Gastrocnemius medialis (tissue), 4 donors: ENCODE data around the gene LIX1. TPM values are rescaled to one million over a fixed set of nuclear protein-coding genes. Genes with fewer than 3 reads are reported as not detected.

Experiments used
- ATAC-seq, 2 donors: fragments of 150-250 bp; one replicate each; pipeline ENCODE4 v1.9.1; 2016
- DNase-seq, 2 donors: peaks; one replicate each; pipeline ENCODE4 v3.0.0-alpha.2; 2019
- H3K27ac ChIP-seq, 4 donors: fragments of 200-600 bp; sonication (generic); 1 replicate in 1 of 4; 2 replicates in 3 of 4; pipeline ENCODE4 v1.5.1; 2016 to 2018; ENCODE audit warnings: mild to moderate bottlenecking in 2 of 4, moderate library complexity in 1 of 4
- H3K27me3 ChIP-seq, 3 donors: fragments of 200-600 bp; sonication (generic) in 2 of 3; 1 replicate in 1 of 3; 2 replicates in 2 of 3; pipeline versions ENCODE4 v1.5.1 to v1.6.0; 2016 to 2019; ENCODE audit warnings: mild to moderate bottlenecking in 1 of 3, moderate library complexity in 1 of 3
- H3K36me3 ChIP-seq, 2 donors: fragments of 200-600 bp; sonication (generic) in 1 of 2; one replicate each; pipeline ENCODE4 v1.5.1; 2017 to 2018
- H3K4me1 ChIP-seq, 2 donors: fragments of 200-600 bp; sonication (generic) in 1 of 2; one replicate each; pipeline ENCODE4 v1.5.1; 2016 to 2017; ENCODE audit warnings: mild to moderate bottlenecking in 2 of 2
- H3K4me3 ChIP-seq, 4 donors: fragments of 200-600 bp; sonication (generic) in 3 of 4; 1 replicate in 1 of 4; 2 replicates in 3 of 4; pipeline ENCODE4 v1.5.1; 2016 to 2019; ENCODE audit warnings: mild to moderate bottlenecking in 2 of 4
- H3K9me3 ChIP-seq, 3 donors: fragments of 200-600 bp; sonication (generic) in 2 of 3; 1 replicate in 1 of 3; 2 replicates in 2 of 3; pipeline ENCODE4 v1.5.1; 2016 to 2019
- POLR2A ChIP-seq, 2 donors: fragments of 450-650 bp; IDR thresholded peaks; one replicate each; pipeline ENCODE4 v1.6.1; 2017; ENCODE audit warnings: antibody characterized with exemption in 2 of 2, mild to moderate bottlenecking in 2 of 2, moderate library complexity in 2 of 2
- in situ Hi-C, 4 donors: fragments of 200-750 bp; cut with MboI; loops; one replicate each; pipeline versions ENCODE4 v1.15.0 to v1.8.0; 2017; ENCODE audit warnings: low sequenced_read_pairs in 4 of 4
- intact Hi-C: fragments of 100-400 bp; cut with DNase I; formaldehyde crosslinking; loops from one replicate; pipeline ENCODE4 v1.15.1; 2023; ENCODE audit warnings: low total_unique reads
- total RNA-seq, 4 donors: library from RNA; depleted of rRNA; stranded (reverse); fragments of >200 nt; gene quantifications; one replicate each; pipeline versions ENCODE4 v1.1.0 to v1.2.3, GENCODE V29; 2016
- TF ChIP-seq, protein P1 (sequence below), 5 experiments: fragments of 450-650 bp in 3 of 5; fragments of 200-600 bp in 2 of 5; sonication (generic) in 2 of 5; IDR thresholded peaks in 4 of 5; conservative IDR thresholded peaks in 1 of 5; 1 replicate in 4 of 5; 2 replicates in 1 of 5; pipeline ENCODE4 v1.5.1; 2016 to 2019; ENCODE audit warnings: antibody characterized with exemption in 5 of 5, mild to moderate bottlenecking in 3 of 5, moderate library complexity in 3 of 5

Gene LIX1
- total RNA-seq, 4 donors from 2014 or later = not detected

DNA sequence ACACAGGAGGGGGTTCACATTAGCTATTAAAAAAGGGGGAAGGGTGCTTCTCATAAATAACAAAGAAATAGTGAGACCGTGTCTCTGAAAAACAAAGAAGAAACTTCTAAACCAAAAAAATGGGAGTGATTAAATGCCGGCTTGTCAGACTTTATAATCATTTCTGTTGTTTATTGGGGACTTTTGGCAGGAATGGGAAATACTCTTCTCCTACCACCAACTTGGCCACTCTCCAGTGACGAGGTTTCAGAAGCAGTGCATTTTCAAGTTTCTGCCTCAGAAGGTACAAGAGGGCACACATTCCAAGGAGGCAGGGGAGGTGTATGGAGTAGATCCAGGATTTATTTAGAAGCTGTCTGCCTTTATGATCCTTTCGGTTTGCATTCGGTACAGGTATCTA is 46.2 kb downstream of the LIX1 start:
- no peaks in the 10 kb centered on the region for H3K9me3 ChIP-seq
- H3K27ac ChIP-seq = no peak overlapping the region
- ATAC-seq = no peak
- in situ Hi-C loops (no loop called here), intact Hi-C loops (no loop called here)
- H3K4me3 ChIP-seq = no peak overlapping the region
- no peaks in the 10 kb centered on the region for H3K27me3 ChIP-seq
- H3K36me3 ChIP-seq = no peaks in the 10 kb centered on the region
- no peak for TF ChIP-seq POLR2A (IDR thresholded peaks at IDR 0.05)
- TF ChIP-seq, protein P1, sequence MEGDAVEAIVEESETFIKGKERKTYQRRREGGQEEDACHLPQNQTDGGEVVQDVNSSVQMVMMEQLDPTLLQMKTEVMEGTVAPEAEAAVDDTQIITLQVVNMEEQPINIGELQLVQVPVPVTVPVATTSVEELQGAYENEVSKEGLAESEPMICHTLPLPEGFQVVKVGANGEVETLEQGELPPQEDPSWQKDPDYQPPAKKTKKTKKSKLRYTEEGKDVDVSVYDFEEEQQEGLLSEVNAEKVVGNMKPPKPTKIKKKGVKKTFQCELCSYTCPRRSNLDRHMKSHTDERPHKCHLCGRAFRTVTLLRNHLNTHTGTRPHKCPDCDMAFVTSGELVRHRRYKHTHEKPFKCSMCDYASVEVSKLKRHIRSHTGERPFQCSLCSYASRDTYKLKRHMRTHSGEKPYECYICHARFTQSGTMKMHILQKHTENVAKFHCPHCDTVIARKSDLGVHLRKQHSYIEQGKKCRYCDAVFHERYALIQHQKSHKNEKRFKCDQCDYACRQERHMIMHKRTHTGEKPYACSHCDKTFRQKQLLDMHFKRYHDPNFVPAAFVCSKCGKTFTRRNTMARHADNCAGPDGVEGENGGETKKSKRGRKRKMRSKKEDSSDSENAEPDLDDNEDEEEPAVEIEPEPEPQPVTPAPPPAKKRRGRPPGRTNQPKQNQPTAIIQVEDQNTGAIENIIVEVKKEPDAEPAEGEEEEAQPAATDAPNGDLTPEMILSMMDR (IDR thresholded peaks at IDR 0.05 in 4 of 5, conservative IDR thresholded peaks at IDR 0.05 in 1 of 5) = no peak
- no peak for DNase-seq
- H3K4me1 ChIP-seq = no peaks in the 10 kb centered on the region

DNA sequence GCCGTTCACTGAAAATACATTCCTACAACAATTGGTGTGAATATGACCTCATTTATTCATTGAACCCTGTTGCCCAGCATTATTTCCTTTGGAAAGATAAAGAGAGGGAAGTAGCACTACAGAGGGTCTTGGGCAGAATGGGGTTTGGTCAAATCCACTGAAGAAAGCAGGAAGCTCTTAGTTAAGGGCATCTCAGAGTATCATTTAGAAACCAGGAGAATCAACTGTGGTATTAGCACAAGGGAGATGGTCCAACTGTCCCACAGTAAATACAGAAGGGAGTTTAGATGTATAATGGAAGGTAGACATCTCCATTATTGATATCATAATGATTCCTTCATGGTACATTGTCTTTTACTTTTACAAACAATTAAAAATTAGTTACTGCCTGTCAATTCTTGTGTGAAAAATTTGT is 47.1 kb downstream of the LIX1 start:
- in situ Hi-C loops (no loop called here), intact Hi-C loops (no loop called here)
- Histone ChIP-seq H3K27me3 (no peaks in the 10 kb centered on the region), H3K27ac (no peak overlapping the region), H3K36me3 (no peaks in the 10 kb centered on the region), H3K4me1 (no peaks in the 10 kb centered on the region), H3K9me3 (no peaks in the 10 kb centered on the region), H3K4me3 (no peak overlapping the region)
- DNase-seq (no peak), ATAC-seq (no peak)
- TF ChIP-seq, protein P1 (IDR thresholded peaks at IDR 0.05 in 4 of 5, conservative IDR thresholded peaks at IDR 0.05 in 1 of 5) = no peak
- TF ChIP-seq POLR2A (IDR thresholded peaks at IDR 0.05) = no peak

DNA sequence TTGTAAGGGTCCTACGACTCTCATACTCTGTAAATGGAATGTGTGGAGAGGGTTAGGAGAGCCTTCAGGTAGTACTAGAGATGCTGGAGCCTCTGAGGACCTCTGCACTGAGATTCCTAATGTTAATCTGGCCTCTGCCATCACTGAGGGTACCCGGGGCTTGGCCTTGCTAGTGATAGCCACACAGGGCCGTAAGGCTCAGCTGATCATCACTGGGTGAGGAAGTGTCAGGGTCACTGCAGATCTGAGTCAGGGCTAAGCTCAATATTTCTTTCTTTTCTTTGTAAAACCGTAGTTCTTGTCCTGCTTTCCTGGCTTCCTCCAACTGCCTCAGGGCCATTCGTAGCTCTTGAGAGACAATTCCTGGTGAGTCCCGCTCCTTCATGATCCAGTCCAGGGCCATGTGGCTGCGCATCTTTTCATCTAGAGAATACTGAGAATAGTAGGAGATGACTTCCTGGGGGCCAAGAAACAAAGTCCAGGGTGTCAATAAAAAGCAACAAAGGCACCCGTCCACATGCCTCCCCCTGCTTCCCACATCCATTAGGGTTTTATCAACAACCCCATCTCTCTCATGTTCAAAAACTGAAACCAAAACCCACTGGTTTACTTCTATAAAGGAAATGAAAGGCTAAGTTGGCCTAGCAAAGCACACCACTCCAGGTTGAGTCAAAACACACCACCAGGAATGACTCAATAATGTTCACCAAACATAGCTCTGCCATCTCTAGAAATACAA is 47.7 kb downstream of the LIX1 start:
- Histone ChIP-seq H3K4me3 (no peak overlapping the region), H3K9me3 (no peaks in the 10 kb centered on the region), H3K27ac (no peak overlapping the region), H3K4me1 (no peaks in the 10 kb centered on the region), H3K36me3 (no peaks in the 10 kb centered on the region), H3K27me3 (no peaks in the 10 kb centered on the region)
- ATAC-seq = no peak
- intact Hi-C loops (no loop called here), in situ Hi-C loops (no loop called here)
- TF ChIP-seq, protein P1 (IDR thresholded peaks at IDR 0.05 in 4 of 5, conservative IDR thresholded peaks at IDR 0.05 in 1 of 5) = no peak
- TF ChIP-seq POLR2A (IDR thresholded peaks at IDR 0.05) = no peak
- no peak for DNase-seq

DNA sequence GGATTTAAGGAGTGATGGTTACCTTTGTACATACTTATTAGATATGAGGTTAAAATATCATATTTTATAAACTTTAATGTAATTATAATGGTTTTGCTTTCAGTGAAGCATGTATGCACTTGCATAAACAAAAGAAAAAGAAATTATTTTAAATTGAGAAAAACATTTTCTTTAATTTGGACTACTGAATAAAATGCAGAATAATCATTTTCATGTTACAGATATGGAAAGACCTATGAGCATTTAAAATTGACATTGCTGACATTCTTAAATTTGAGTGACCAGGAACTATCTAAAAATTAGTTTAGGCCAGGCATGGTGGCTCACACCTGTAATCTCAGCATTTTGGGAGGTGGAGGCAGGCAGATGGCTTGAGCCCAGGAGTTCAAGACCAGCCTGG is 49.2 kb downstream of the LIX1 start:
- no peak overlapping the region for H3K27ac ChIP-seq
- DNase-seq = no peak
- in situ Hi-C loops (no loop called here), intact Hi-C loops (no loop called here)
- H3K4me1 ChIP-seq = no peaks in the 10 kb centered on the region
- no peak overlapping the region for H3K4me3 ChIP-seq
- no peaks in the 10 kb centered on the region for H3K36me3 ChIP-seq
- ATAC-seq = no peak
- no peak for TF ChIP-seq POLR2A (IDR thresholded peaks at IDR 0.05)
- TF ChIP-seq, protein P1 (IDR thresholded peaks at IDR 0.05 in 4 of 5, conservative IDR thresholded peaks at IDR 0.05 in 1 of 5) = no peak
- no peaks in the 10 kb centered on the region for H3K27me3 ChIP-seq
- H3K9me3 ChIP-seq = no peaks in the 10 kb centered on the region

DNA sequence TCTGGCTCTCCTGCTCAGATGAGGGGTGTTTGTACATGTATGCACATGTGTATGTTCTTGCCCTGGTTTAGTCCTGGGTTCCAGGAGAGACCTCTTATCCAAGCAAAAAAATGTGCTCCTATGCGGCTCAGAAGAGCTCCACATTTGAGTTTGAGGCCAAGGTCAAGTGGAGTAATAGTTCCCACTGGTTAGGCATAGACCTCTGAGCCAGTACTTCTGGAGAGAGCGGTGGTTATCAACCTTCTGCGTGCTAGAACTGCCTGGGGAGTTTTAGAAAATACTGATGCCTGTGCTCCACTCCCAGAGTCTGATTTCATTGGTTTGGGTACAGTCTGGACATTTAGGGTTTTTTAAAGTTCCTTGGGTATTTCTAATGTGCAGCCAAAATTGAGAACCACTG is 51.5 kb downstream of the LIX1 start:
- H3K36me3 ChIP-seq = no peaks in the 10 kb centered on the region
- ATAC-seq (no peak), DNase-seq (no peak)
- H3K9me3 ChIP-seq = no peaks in the 10 kb centered on the region
- in situ Hi-C loops = no loop called here
- H3K27ac ChIP-seq = no peak overlapping the region
- TF ChIP-seq, protein P1 (IDR thresholded peaks at IDR 0.05 in 4 of 5, conservative IDR thresholded peaks at IDR 0.05 in 1 of 5) = no peak
- no peak for TF ChIP-seq POLR2A (IDR thresholded peaks at IDR 0.05)
- intact Hi-C loops = no loop called here
- H3K4me3 ChIP-seq = no peak overlapping the region
- H3K4me1 ChIP-seq = peaks cover 0 to 3% of the 10 kb centered on the region in 2 donors
- no peaks in the 10 kb centered on the region for H3K27me3 ChIP-seq
